ENCODE data around the gene BCAS3.
"Not testable (repeated sequence)": the region's sequence is repeated elsewhere in the genome, so short reads cannot be mapped to it uniquely, and the experiment has no call there.

The BCAS3 gene

GRCh38 chr17:61429274-61429673, 751.6 kb downstream of the BCAS3 start:
- Histone ChIP-seq H4K20me1 (ENCODE audit: control insufficient read depth, insufficient read depth, low read depth, low read length) (no peaks in the 10 kb centered on the region), H3K9me3 (ENCODE audit: control insufficient read depth, insufficient read depth, low read length) (no peaks in the 10 kb centered on the region), H3K4me2 (ENCODE audit: low read length) (no peak overlapping the region), H3K4me3 (ENCODE audit: low read length) (no peak overlapping the region), H3K9me2 (replicated peaks; ENCODE audit: control insufficient read depth, low read length) (no peaks in the 10 kb centered on the region), H3K79me2 (ENCODE audit: control insufficient read depth, low read length) (no peaks in the 10 kb centered on the region), H3K4me1 (ENCODE audit: control insufficient read depth, low read length) (no peaks in the 10 kb centered on the region), H3K27me3 (ENCODE audit: control insufficient read depth, low read length) (peaks cover 9% of the 10 kb centered on the region), H3K27ac (ENCODE audit: low read depth, low read length) (no peak overlapping the region), H3F3A (ENCODE audit: control insufficient read depth, insufficient read depth) (no peaks in the 10 kb centered on the region), H3K36me3 (ENCODE audit: control insufficient read depth, low read length) (no peaks in the 10 kb centered on the region)
- TF ChIP-seq EZH2phosphoT487 (IDR thresholded peaks at IDR 0.05; ENCODE audit: borderline replicate concordance, low read length): no peak
- no peak for TF ChIP-seq CTCF (IDR thresholded peaks at IDR 0.05; ENCODE audit: low read depth, low read length, poor library complexity, severe bottlenecking)

- not testable (repeated sequence) for H3K79me2 ChIP-seq (ENCODE audit: control insufficient read depth, low read length); H3K4me1 ChIP-seq (ENCODE audit: control insufficient read depth, low read length); H3K36me3 ChIP-seq (ENCODE audit: control insufficient read depth, low read length); H3K4me2 ChIP-seq (ENCODE audit: low read length); H3K4me3 ChIP-seq (ENCODE audit: low read length); H3F3A ChIP-seq (ENCODE audit: control insufficient read depth, insufficient read depth); H3K9me2 ChIP-seq (replicated peaks; ENCODE audit: control insufficient read depth, low read length); H3K27ac ChIP-seq (ENCODE audit: low read depth, low read length); H3K9me3 ChIP-seq (ENCODE audit: control insufficient read depth, insufficient read depth, low read length); H4K20me1 ChIP-seq (ENCODE audit: control insufficient read depth, insufficient read depth, low read depth, low read length); H3K27me3 ChIP-seq (ENCODE audit: control insufficient read depth, low read length)
Measured at GRCh38 chr17:61429831-61430230, 752.2 kb downstream of the BCAS3 start.

GRCh38 chr17:61431594-61432311, 754.1 kb downstream of the BCAS3 start:
- H3K9me2 ChIP-seq (replicated peaks; ENCODE audit: control insufficient read depth, low read length): no peaks in the 10 kb centered on the region
- no peaks in the 10 kb centered on the region for H3K36me3 ChIP-seq (ENCODE audit: control insufficient read depth, low read length)
- no peaks in the 10 kb centered on the region for H3K79me2 ChIP-seq (ENCODE audit: control insufficient read depth, low read length)
- no peak overlapping the region for H3K4me3 ChIP-seq (ENCODE audit: low read length)
- H3K4me2 ChIP-seq (ENCODE audit: low read length): no peak overlapping the region
- TF ChIP-seq EZH2phosphoT487 (IDR thresholded peaks at IDR 0.05; ENCODE audit: borderline replicate concordance, low read length): no peak
- TF ChIP-seq CTCF (IDR thresholded peaks at IDR 0.05; ENCODE audit: low read depth, low read length, poor library complexity, severe bottlenecking): no peak
- H3K4me1 ChIP-seq (ENCODE audit: control insufficient read depth, low read length): no peaks in the 10 kb centered on the region
- H3F3A ChIP-seq (ENCODE audit: control insufficient read depth, insufficient read depth): no peaks in the 10 kb centered on the region
- no peak overlapping the region for H3K27ac ChIP-seq (ENCODE audit: low read depth, low read length)
- no peaks in the 10 kb centered on the region for H3K9me3 ChIP-seq (ENCODE audit: control insufficient read depth, insufficient read depth, low read length)
- H3K27me3 ChIP-seq (ENCODE audit: control insufficient read depth, low read length): peaks cover 9% of the 10 kb centered on the region
- H4K20me1 ChIP-seq (ENCODE audit: control insufficient read depth, insufficient read depth, low read depth, low read length): no peaks in the 10 kb centered on the region

GRCh38 chr17:61436273-61436672, 758.6 kb downstream of the BCAS3 start:
- Histone ChIP-seq H3K27me3 (ENCODE audit: control insufficient read depth, low read length) (peaks cover 10% of the 10 kb centered on the region), H3K4me2 (ENCODE audit: low read length) (no peak overlapping the region), H3K36me3 (ENCODE audit: control insufficient read depth, low read length) (no peaks in the 10 kb centered on the region), H3K9me3 (ENCODE audit: control insufficient read depth, insufficient read depth, low read length) (no peaks in the 10 kb centered on the region; the same call in 1 of the 2 replicates), H3K4me3 (ENCODE audit: low read length) (no peak overlapping the region), H3K9me2 (replicated peaks; ENCODE audit: control insufficient read depth, low read length) (no peaks in the 10 kb centered on the region), H3K79me2 (ENCODE audit: control insufficient read depth, low read length) (no peaks in the 10 kb centered on the region), H4K20me1 (ENCODE audit: control insufficient read depth, insufficient read depth, low read depth, low read length) (no peaks in the 10 kb centered on the region), H3K27ac (ENCODE audit: low read depth, low read length) (no peak overlapping the region), H3F3A (ENCODE audit: control insufficient read depth, insufficient read depth) (no peaks in the 10 kb centered on the region), H3K4me1 (ENCODE audit: control insufficient read depth, low read length) (no peaks in the 10 kb centered on the region)
- TF ChIP-seq EZH2phosphoT487 (IDR thresholded peaks at IDR 0.05; ENCODE audit: borderline replicate concordance, low read length): no peak
- TF ChIP-seq CTCF (IDR thresholded peaks at IDR 0.05; ENCODE audit: low read depth, low read length, poor library complexity, severe bottlenecking): no peak

All from DOHH2 (cell line).